ENCODE data around the gene PIMREG. TPM values are rescaled to one million over a fixed set of nuclear protein-coding genes. Genes with fewer than 3 reads are reported as not detected.

Gene PIMREG
- total RNA-seq (2021; ENCODE audit: unreplicated experiment) (41.2 TPM), Bru-seq, nascent RNA (percentile 63 among the genes with signal in this experiment), BruChase-seq, experiment 1, labeled RNA remaining after a 2-hour chase (percentile 65 among the genes with signal in this experiment), BruChase-seq, experiment 2, labeled RNA remaining after a 6-hour chase (percentile 81 among the genes with signal in this experiment)
- polyA plus RNA-seq (2012; ENCODE audit: insufficient read length), result 25.9 TPM
- long read RNA-seq, transcript PIMREG-201 (5 exons, 1,473 nt), result minor isoform, 9 of 58 reads
- long read RNA-seq, transcript PIMREG-205 (6 exons, 1,948 nt), result major isoform, 28 of 58 reads
- long read RNA-seq, partial matches to known transcripts, result 12 of 58 reads
- long read RNA-seq, other reads (novel, unspliced or antisense), result 9 of 58 reads

GRCh38 chr17:6443692-6444570 lies at the start of gene PIMREG:
Gene PIMREG, plus strand, starts transcription at chr17:6444455. Its CDS starts 656 bp downstream, at chr17:6445111.
- H3K9me3 ChIP-seq (ENCODE audit: control insufficient read depth, insufficient read depth, low read depth, low read length), result no peaks in the 10 kb centered on the region
- H3K4me1 ChIP-seq (ENCODE audit: control insufficient read depth, insufficient read depth, low read length), result peaks cover 7% of the 10 kb centered on the region
- peak; percentile 97 for ATAC-seq
- no peaks in the 10 kb centered on the region for H3K36me3 ChIP-seq (ENCODE audit: control insufficient read depth, insufficient read depth, low read length)
- DNase-seq (ENCODE audit: low read depth, low spot score), result peak; percentile 71
- H3K4me3 ChIP-seq (ENCODE audit: low read depth in 2 of 2, low read length in 2 of 2), result peak within 1 kb of the TSS; percentile 60 to 78
- ChIA-PET POLR2A (interaction anchor here (0.6 kb wide), 3 partner anchors 16 to 133 kb away, joined by 9 to 12 read pairs (median 10); no protein-coding TSS in a partner anchor), CTCF (interaction anchor here (0.6 kb wide), 1 partner anchor 1046 kb away, joined by 4 read pairs; no protein-coding TSS in a partner anchor)
- in situ Hi-C loops (cut with HindIII; ENCODE audit: low pct_unique_long_range_greater_than_20kb, low sequenced_read_pairs) (no loop called here), intact Hi-C loops (cut with micrococcal nuclease; ENCODE audit: unreplicated experiment) (no loop called here)
- no TSS peak for BruUV-seq (replicated peaks)
- peak within 1 kb of the TSS; percentile 98 for H3K27ac ChIP-seq (ENCODE audit: low read length)
- 0 out of 2 replicates have a peak, but pooled peaks have one; percentile 50 for TF ChIP-seq TCF7L2 (IDR thresholded peaks at IDR 0.05; ENCODE audit: low read depth, low read length)
- TF ChIP-seq CTCF (IDR thresholded peaks at IDR 0.05), result no peak
- TF ChIP-seq REST (IDR thresholded peaks at IDR 0.05; ENCODE audit: insufficient read depth in 1 of 2, low read depth in 2 of 2, low read length in 1 of 2), result no peak
- peak; percentile 74; the same call in 1 of the 2 replicates for TF ChIP-seq SIN3A (IDR thresholded peaks at IDR 0.05; ENCODE audit: borderline replicate concordance, insufficient read depth, low read depth, low read length)
- TF ChIP-seq POLR2AphosphoS5 (IDR thresholded peaks at IDR 0.05; ENCODE audit: low read depth, low read length), result peak; percentile 80
- no peaks in the 10 kb centered on the region for H3K27me3 ChIP-seq (ENCODE audit: control insufficient read depth, insufficient read depth, low read length)

- ChIA-PET POLR2A (no interaction called here), CTCF (no interaction called here)
- intact Hi-C loops (cut with micrococcal nuclease; ENCODE audit: unreplicated experiment), result no loop called here
- no peak overlapping the region for H3K4me3 ChIP-seq (ENCODE audit: low read depth in 2 of 2, low read length in 2 of 2)
- H3K4me1 ChIP-seq (ENCODE audit: control insufficient read depth, insufficient read depth, low read length), result no peaks in the 10 kb centered on the region
- TF ChIP-seq TCF7L2 (IDR thresholded peaks at IDR 0.05; ENCODE audit: low read depth, low read length) (no peak), POLR2AphosphoS5 (IDR thresholded peaks at IDR 0.05; ENCODE audit: low read depth, low read length) (no peak)
- H3K27me3 ChIP-seq (ENCODE audit: control insufficient read depth, insufficient read depth, low read length), result peaks cover 2% of the 10 kb centered on the region
- ATAC-seq (no peak), DNase-seq (ENCODE audit: low read depth, low spot score) (no peak)
- H3K27ac ChIP-seq (ENCODE audit: low read length), result no peak overlapping the region
- in situ Hi-C loops (cut with HindIII; ENCODE audit: low pct_unique_long_range_greater_than_20kb, low sequenced_read_pairs), result no loop called here
- H3K36me3 ChIP-seq (ENCODE audit: control insufficient read depth, insufficient read depth, low read length), result no peaks in the 10 kb centered on the region
- BruUV-seq (replicated peaks), result no TSS peak
- H3K9me3 ChIP-seq (ENCODE audit: control insufficient read depth, insufficient read depth, low read depth, low read length), result no peaks in the 10 kb centered on the region
These were observed 45.3 kb upstream of the PIMREG start for GRCh38 chr17:6398955-6399354.
